Measurements from ENCODE around the gene POLR2E.

- TF ChIP-seq CTCF (IDR thresholded peaks at IDR 0.05) = no peak
- TF ChIP-seq EZH2 (IDR thresholded peaks at IDR 0.05; ENCODE audit: borderline replicate concordance, insufficient read depth, low read depth, low read length, poor library complexity, severe bottlenecking) = no peak
These were observed 15.8 kb upstream of the POLR2E start for GRCh38 chr19:1110809-1111640.

Measured in B cell (primary cell).